Measurements from ENCODE around the gene IGLL5. TPM values are rescaled to one million over a fixed set of nuclear protein-coding genes. Genes with fewer than 3 reads are reported as not detected.

Gene IGLL5
- total and polyA plus RNA-seq, 12 donors = 0.26 to 4.4 (median 0.71) TPM; not detected in 5

GRCh38 chr22:22888571-22889353 is 1.1 kb downstream of the IGLL5 start:
- Histone ChIP-seq H3K36me3 (no peaks in the 10 kb centered on the region), H3K4me1 (no peaks in the 10 kb centered on the region), H3K9me3 (no peaks in the 10 kb centered on the region), H3K27ac (no peak overlapping the region), H3K27me3 (peaks cover 0 to 56% (median 23%) of the 10 kb centered on the region in 7 donors), H3K4me3 (no peak overlapping the region)
- ATAC-seq (no peak), DNase-seq (no peak)
- WGBS, 2 donors = 76% methylated on average over 13 of the region's 13 CpGs
- TF ChIP-seq CTCF (IDR thresholded peaks at IDR 0.05) = no peak
- intact Hi-C loops (cut with DNase I) = loop anchor here in 3 of 10 donors (10.0 kb wide), 3 partner anchors 84 to 544 kb away; no protein-coding TSS in a partner anchor

- H3K4me3 ChIP-seq = no peak overlapping the region
- DNase-seq = no peak
- TF ChIP-seq CTCF (IDR thresholded peaks at IDR 0.05) = no peak
- peaks cover 0 to 58% (median 33%) of the 10 kb centered on the region in 7 donors for H3K27me3 ChIP-seq
- H3K4me1 ChIP-seq = no peaks in the 10 kb centered on the region
- no peaks in the 10 kb centered on the region for H3K9me3 ChIP-seq
- no peaks in the 10 kb centered on the region for H3K36me3 ChIP-seq
- no peak for ATAC-seq
- intact Hi-C loops (cut with DNase I) = no loop called here
- H3K27ac ChIP-seq = no peak overlapping the region
These were observed 2.5 kb downstream of the IGLL5 start for GRCh38 chr22:22890085-22890484.

- H3K27me3 ChIP-seq = peaks cover 0 to 60% (median 37%) of the 10 kb centered on the region in 7 donors
- no peaks in the 10 kb centered on the region for H3K9me3 ChIP-seq
- 90 to 91% methylated on average over 3 of the region's 3 CpGs for WGBS, 2 donors
- no peak overlapping the region for H3K27ac ChIP-seq
- no peak overlapping the region for H3K4me3 ChIP-seq
- no peaks in the 10 kb centered on the region for H3K36me3 ChIP-seq
- no peak for DNase-seq
- no peaks in the 10 kb centered on the region for H3K4me1 ChIP-seq
- no peak for ATAC-seq
- TF ChIP-seq CTCF (IDR thresholded peaks at IDR 0.05) = no peak
- intact Hi-C loops (cut with DNase I) = no loop called here
These were observed 3.6 kb downstream of the IGLL5 start for GRCh38 chr22:22891139-22891621.

GRCh38 chr22:22892096-22893052 is 4.8 kb downstream of the IGLL5 start:
- Histone ChIP-seq H3K27me3 (peaks cover 0 to 66% (median 33%) of the 10 kb centered on the region in 7 donors), H3K4me1 (no peaks in the 10 kb centered on the region), H3K4me3 (no peak overlapping the region), H3K27ac (no peak overlapping the region), H3K9me3 (no peaks in the 10 kb centered on the region), H3K36me3 (no peaks in the 10 kb centered on the region)
- intact Hi-C loops (cut with DNase I) = no loop called here
- ATAC-seq (no peak), DNase-seq (no peak)
- WGBS, 2 donors = 93 to 94% methylated on average over 1 of the region's 1 CpG
- TF ChIP-seq CTCF (IDR thresholded peaks at IDR 0.05) = no peak

All from heart right ventricle (tissue), 16 donors.